ENCODE data around the gene JSRP1.

The JSRP1 gene

GRCh38 chr19:2228157-2229030 lies 27.8 kb downstream of the JSRP1 start:
- no peaks in the 10 kb centered on the region for H3K27me3 ChIP-seq (replicated peaks)
- in situ Hi-C loops (cut with HindIII; ENCODE audit: low pct_ligation_motif_present, low sequenced_read_pairs), result no loop called here
- no peak for TF ChIP-seq CTCF (IDR thresholded peaks at IDR 0.05; ENCODE audit: low read depth, low read length, missing control alignments)
- H3K36me3 ChIP-seq (replicated peaks), result peaks cover 65% of the 10 kb centered on the region
- H3K27ac ChIP-seq, result no peak overlapping the region
- no peak for DNase-seq
- no peak overlapping the region for H3K4me3 ChIP-seq (ENCODE audit: low read depth, low read length)

DNA sequence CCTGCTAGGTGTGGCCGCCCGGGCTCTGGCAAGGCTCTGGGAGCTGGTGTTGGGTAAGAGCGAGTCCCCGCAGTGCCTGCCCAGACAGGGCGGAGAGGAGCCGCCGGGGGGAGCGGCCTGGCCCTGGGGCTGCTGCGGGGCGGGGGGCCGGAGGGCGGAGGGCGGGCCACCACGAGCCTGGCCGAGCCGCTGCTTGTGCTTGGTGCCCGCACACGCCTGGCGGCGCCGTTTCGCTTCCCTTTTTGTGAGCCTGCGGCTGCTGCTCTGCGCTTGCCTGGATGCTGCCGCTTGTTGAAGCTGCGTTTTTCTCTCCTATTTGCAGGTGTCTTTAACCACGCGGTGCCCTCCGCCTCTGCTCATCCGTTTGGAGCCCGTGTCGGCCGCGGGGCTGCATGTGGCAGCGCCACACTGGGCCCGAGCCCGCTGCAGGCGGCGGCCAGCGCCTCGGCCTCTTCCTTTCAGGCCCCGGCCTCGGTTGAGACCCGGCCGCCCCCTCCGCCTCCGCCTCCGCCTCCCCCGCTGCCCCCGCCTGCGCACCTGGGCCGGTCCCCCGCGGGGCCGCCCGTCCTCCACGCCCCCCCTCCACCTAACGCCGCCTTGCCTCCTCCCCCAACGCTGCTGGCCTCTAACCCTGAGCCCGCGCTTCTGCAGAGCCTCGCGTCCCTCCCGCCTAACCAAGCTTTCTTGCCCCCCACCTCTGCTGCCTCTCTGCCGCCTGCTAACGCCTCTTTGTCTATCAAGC lies 28.6 kb downstream of the JSRP1 start:
- H3K36me3 ChIP-seq (replicated peaks), result peaks cover 65% of the 10 kb centered on the region
- no peak for DNase-seq
- no peak overlapping the region for H3K4me3 ChIP-seq (ENCODE audit: low read depth, low read length)
- in situ Hi-C loops (cut with HindIII; ENCODE audit: low pct_ligation_motif_present, low sequenced_read_pairs), result no loop called here
- TF ChIP-seq CTCF (IDR thresholded peaks at IDR 0.05; ENCODE audit: low read depth, low read length, missing control alignments), result no peak
- no peak overlapping the region for H3K27ac ChIP-seq
- H3K27me3 ChIP-seq (replicated peaks), result no peaks in the 10 kb centered on the region

DNA sequence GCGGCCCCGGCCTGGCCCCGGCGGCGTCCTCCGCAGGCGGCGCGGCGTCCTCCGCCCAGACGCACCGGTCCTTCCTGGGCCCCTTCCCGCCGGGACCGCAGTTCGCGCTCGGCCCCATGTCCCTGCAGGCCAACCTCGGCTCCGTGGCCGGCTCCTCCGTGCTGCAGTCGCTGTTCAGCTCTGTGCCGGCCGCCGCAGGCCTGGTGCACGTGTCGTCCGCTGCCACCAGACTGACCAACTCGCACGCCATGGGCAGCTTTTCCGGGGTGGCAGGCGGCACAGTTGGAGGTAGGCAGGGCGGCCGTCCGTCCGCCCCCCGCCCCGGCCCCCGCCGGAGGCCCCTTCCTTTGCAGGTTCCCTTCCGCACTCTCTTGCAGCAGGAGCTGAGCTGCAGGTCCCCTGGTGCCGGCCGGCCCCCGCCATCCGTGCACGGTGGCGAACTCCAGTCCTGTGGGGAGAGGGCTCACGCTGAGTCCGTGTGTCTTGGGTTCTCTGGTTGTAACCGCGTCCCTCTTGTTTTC lies 29.3 kb downstream of the JSRP1 start:
- H3K27ac ChIP-seq, result no peak overlapping the region
- no peaks in the 10 kb centered on the region for H3K27me3 ChIP-seq (replicated peaks)
- in situ Hi-C loops (cut with HindIII; ENCODE audit: low pct_ligation_motif_present, low sequenced_read_pairs), result no loop called here
- H3K4me3 ChIP-seq (ENCODE audit: low read depth, low read length), result no peak overlapping the region
- no peak for TF ChIP-seq CTCF (IDR thresholded peaks at IDR 0.05; ENCODE audit: low read depth, low read length, missing control alignments)
- peaks cover 70% of the 10 kb centered on the region for H3K36me3 ChIP-seq (replicated peaks)
- no peak for DNase-seq

DNA sequence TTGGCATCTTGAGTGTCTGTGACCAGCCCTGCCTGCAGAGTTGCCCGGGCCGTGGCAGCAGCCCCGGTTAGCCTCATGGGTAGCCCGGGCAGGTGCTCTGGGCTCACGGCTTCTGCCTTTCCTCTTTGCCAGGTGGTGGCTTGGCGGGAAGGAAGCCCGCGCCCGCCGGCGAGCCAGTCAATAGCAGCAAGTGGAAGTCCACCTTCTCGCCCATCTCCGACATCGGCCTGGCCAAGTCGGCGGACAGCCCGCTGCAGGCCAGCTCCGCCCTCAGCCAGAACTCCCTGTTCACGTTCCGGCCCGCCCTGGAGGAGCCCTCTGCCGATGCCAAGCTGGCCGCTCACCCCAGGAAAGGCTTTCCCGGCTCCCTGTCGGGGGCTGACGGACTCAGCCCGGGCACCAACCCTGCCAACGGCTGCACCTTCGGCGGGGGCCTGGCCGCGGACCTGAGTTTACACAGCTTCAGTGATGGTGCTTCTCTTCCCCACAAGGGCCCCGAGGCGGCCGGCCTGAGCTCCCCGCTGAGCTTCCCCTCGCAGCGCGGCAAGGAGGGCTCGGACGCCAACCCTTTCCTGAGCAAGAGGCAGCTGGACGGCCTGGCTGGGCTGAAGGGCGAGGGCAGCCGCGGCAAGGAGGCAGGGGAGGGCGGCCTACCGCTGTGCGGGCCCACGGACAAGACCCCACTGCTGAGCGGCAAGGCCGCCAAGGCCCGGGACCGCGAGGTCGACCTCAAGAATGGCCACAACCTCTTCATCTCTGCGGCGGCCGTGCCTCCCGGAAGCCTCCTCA lies 30.0 kb downstream of the JSRP1 start:
- no peak for DNase-seq
- Histone ChIP-seq H3K27ac (no peak overlapping the region), H3K36me3 (replicated peaks) (peaks cover 65% of the 10 kb centered on the region), H3K4me3 (ENCODE audit: low read depth, low read length) (no peak overlapping the region), H3K27me3 (replicated peaks) (no peaks in the 10 kb centered on the region)
- in situ Hi-C loops (cut with HindIII; ENCODE audit: low pct_ligation_motif_present, low sequenced_read_pairs), result no loop called here
- TF ChIP-seq CTCF (IDR thresholded peaks at IDR 0.05; ENCODE audit: low read depth, low read length, missing control alignments), result no peak

DNA sequence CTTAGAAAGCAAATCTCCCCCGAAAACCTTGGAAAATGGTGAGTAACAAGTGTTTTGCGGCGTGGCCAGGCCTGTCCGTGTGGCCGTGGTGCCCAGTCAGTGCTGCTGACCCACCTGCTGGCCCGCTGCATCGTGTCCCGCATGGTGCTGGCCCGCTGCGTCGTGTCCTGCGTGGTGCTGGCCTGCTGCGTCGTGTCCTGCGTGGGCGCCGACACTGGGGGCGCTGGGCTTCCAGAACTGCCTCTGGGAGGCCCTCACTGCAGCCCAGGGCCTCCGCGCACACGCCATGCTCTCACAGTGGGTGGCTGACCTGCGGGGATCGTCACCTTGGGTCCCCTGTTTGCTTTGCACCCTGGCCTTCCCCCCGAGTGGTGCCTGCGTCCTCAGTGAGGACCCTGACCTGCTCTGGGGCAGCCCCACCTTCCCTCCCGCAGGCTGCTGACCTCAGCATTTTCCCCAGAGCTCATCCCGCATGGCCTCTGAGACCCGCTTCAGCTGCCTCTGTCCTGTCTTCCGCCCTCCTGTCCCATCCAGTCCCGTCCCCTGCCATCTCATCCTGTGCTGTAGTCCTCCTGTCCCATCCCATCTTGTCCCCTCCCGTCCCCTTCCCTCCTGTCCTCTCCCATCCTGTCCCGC lies 30.7 kb downstream of the JSRP1 start:
- Histone ChIP-seq H3K36me3 (replicated peaks) (peaks cover 63% of the 10 kb centered on the region), H3K27me3 (replicated peaks) (no peaks in the 10 kb centered on the region), H3K4me3 (ENCODE audit: low read depth, low read length) (no peak overlapping the region), H3K27ac (no peak overlapping the region)
- no peak for DNase-seq
- TF ChIP-seq CTCF (IDR thresholded peaks at IDR 0.05; ENCODE audit: low read depth, low read length, missing control alignments), result no peak
- in situ Hi-C loops (cut with HindIII; ENCODE audit: low pct_ligation_motif_present, low sequenced_read_pairs), result no loop called here
